ENCODE measurements around the gene DNAJA3. TPM values are rescaled to one million over a fixed set of nuclear protein-coding genes. Genes with fewer than 3 reads are reported as not detected.

The DNAJA3 gene
- total RNA-seq, 1 donor from 2014 or later, result 36.4 TPM

- Histone ChIP-seq H3K4me2 (ENCODE audit: low read length) (peak overlapping the region; percentile 74), H3K79me2 (ENCODE audit: insufficient read depth, low read length) (peaks cover 62% of the 10 kb centered on the region), H3K36me3 (ENCODE audit: insufficient read depth, low read length) (peaks cover 9% of the 10 kb centered on the region), H3K27ac (ENCODE audit: low read depth, low read length) (peak overlapping the region; percentile 50), H3K27me3 (ENCODE audit: insufficient read depth, low read length) (no peaks in the 10 kb centered on the region), H3K9me3 (ENCODE audit: insufficient read depth, low read depth, low read length) (no peaks in the 10 kb centered on the region), H3K4me1 (ENCODE audit: insufficient read depth, low read length) (peaks cover 34% of the 10 kb centered on the region), H4K20me1 (ENCODE audit: insufficient read depth, low read length) (peaks cover 51% of the 10 kb centered on the region), H3K9ac (ENCODE audit: low read length) (peak overlapping the region; percentile 55), H2AFZ (ENCODE audit: low read depth, low read length) (no peak overlapping the region), H3K4me3 (ENCODE audit: insufficient read depth, low read depth, low read length) (peak overlapping the region; percentile 9)
- Mint-ChIP-seq H3K27me3 (ENCODE audit: low read depth, unreplicated experiment) (no peaks in the 10 kb centered on the region), H3K9me3 (ENCODE audit: unreplicated experiment) (no peaks in the 10 kb centered on the region), H3K27ac (ENCODE audit: unreplicated experiment) (peak overlapping the region; percentile 85), H3K36me3 (ENCODE audit: low read depth, unreplicated experiment) (peaks cover 4% of the 10 kb centered on the region), H3K4me1 (ENCODE audit: low read depth, unreplicated experiment) (peaks cover 48% of the 10 kb centered on the region), H3K4me3 (ENCODE audit: unreplicated experiment) (no peak overlapping the region)
- DNase-seq (ENCODE audit: low read depth), result peak; percentile 83
- TF ChIP-seq EZH2 (IDR thresholded peaks at IDR 0.05; ENCODE audit: insufficient read depth, low read length) (no peak), CTCF (IDR thresholded peaks at IDR 0.05; ENCODE audit: insufficient read depth, low read depth, low read length) (no peak)
- peak; percentile 99 for FAIRE-seq
These were observed 74.6 kb downstream of the DNAJA3 start for GRCh38 chr16:4500272-4500671.

- Histone ChIP-seq H2AFZ (ENCODE audit: low read depth, low read length) (no peak overlapping the region), H4K20me1 (ENCODE audit: insufficient read depth, low read length) (peaks cover 58% of the 10 kb centered on the region), H3K4me3 (ENCODE audit: insufficient read depth, low read depth, low read length) (peak overlapping the region; percentile 9), H3K27me3 (ENCODE audit: insufficient read depth, low read length) (no peaks in the 10 kb centered on the region), H3K79me2 (ENCODE audit: insufficient read depth, low read length) (peaks cover 61% of the 10 kb centered on the region), H3K9ac (ENCODE audit: low read length) (peak overlapping the region; percentile 55), H3K36me3 (ENCODE audit: insufficient read depth, low read length) (peaks cover 9% of the 10 kb centered on the region), H3K4me1 (ENCODE audit: insufficient read depth, low read length) (peaks cover 27% of the 10 kb centered on the region), H3K9me3 (ENCODE audit: insufficient read depth, low read depth, low read length) (no peaks in the 10 kb centered on the region), H3K27ac (ENCODE audit: low read depth, low read length) (peak overlapping the region; percentile 44), H3K4me2 (ENCODE audit: low read length) (peak overlapping the region; percentile 74)
- TF ChIP-seq CTCF (IDR thresholded peaks at IDR 0.05; ENCODE audit: insufficient read depth, low read depth, low read length) (no peak), EZH2 (IDR thresholded peaks at IDR 0.05; ENCODE audit: insufficient read depth, low read length) (no peak)
- no peaks in the 10 kb centered on the region for H3K27me3 Mint-ChIP-seq (ENCODE audit: low read depth, unreplicated experiment)
- peaks cover 4% of the 10 kb centered on the region for H3K36me3 Mint-ChIP-seq (ENCODE audit: low read depth, unreplicated experiment)
- peak overlapping the region; percentile 85 for H3K27ac Mint-ChIP-seq (ENCODE audit: unreplicated experiment)
- peak; percentile 39 for DNase-seq (ENCODE audit: low read depth)
- no peak for FAIRE-seq
- no peaks in the 10 kb centered on the region for H3K9me3 Mint-ChIP-seq (ENCODE audit: unreplicated experiment)
- peaks cover 46% of the 10 kb centered on the region for H3K4me1 Mint-ChIP-seq (ENCODE audit: low read depth, unreplicated experiment)
- H3K4me3 Mint-ChIP-seq (ENCODE audit: unreplicated experiment), result peak overlapping the region; percentile 17
These were observed 75.4 kb downstream of the DNAJA3 start for GRCh38 chr16:4501071-4501478.

- Mint-ChIP-seq H3K27me3 (ENCODE audit: low read depth, unreplicated experiment) (no peaks in the 10 kb centered on the region), H3K4me3 (ENCODE audit: unreplicated experiment) (no peak overlapping the region), H3K9me3 (ENCODE audit: unreplicated experiment) (no peaks in the 10 kb centered on the region), H3K4me1 (ENCODE audit: low read depth, unreplicated experiment) (peaks cover 27% of the 10 kb centered on the region), H3K36me3 (ENCODE audit: low read depth, unreplicated experiment) (peaks cover 4% of the 10 kb centered on the region), H3K27ac (ENCODE audit: unreplicated experiment) (peak overlapping the region; percentile 82)
- FAIRE-seq (no peak), DNase-seq (ENCODE audit: low read depth) (no peak)
- Histone ChIP-seq H3K79me2 (ENCODE audit: insufficient read depth, low read length) (peaks cover 40% of the 10 kb centered on the region), H3K27ac (ENCODE audit: low read depth, low read length) (no peak overlapping the region), H3K4me1 (ENCODE audit: insufficient read depth, low read length) (peaks cover 13% of the 10 kb centered on the region), H3K27me3 (ENCODE audit: insufficient read depth, low read length) (no peaks in the 10 kb centered on the region), H4K20me1 (ENCODE audit: insufficient read depth, low read length) (peaks cover 58% of the 10 kb centered on the region), H3K4me2 (ENCODE audit: low read length) (no peak overlapping the region), H2AFZ (ENCODE audit: low read depth, low read length) (no peak overlapping the region), H3K36me3 (ENCODE audit: insufficient read depth, low read length) (peaks cover 17% of the 10 kb centered on the region), H3K9ac (ENCODE audit: low read length) (no peak overlapping the region), H3K9me3 (ENCODE audit: insufficient read depth, low read depth, low read length) (no peaks in the 10 kb centered on the region), H3K4me3 (ENCODE audit: insufficient read depth, low read depth, low read length) (no peak overlapping the region)
- TF ChIP-seq CTCF (IDR thresholded peaks at IDR 0.05; ENCODE audit: insufficient read depth, low read depth, low read length) (no peak), EZH2 (IDR thresholded peaks at IDR 0.05; ENCODE audit: insufficient read depth, low read length) (no peak)
These were observed 79.9 kb downstream of the DNAJA3 start for GRCh38 chr16:4505356-4506147.
